Lower leg skin (tissue), 3 donors: ENCODE data around the gene MAPKAPK2.

ENCODE experiments used
- POLR2A ChIP-seq, 2 donors: fragments of 450-650 bp; IDR thresholded peaks; one replicate each; pipeline ENCODE4 v1.6.1; 2016 to 2017; ENCODE audit warnings: antibody characterized with exemption in 2 of 2, mild to moderate bottlenecking in 1 of 2, moderate library complexity in 1 of 2
- TF ChIP-seq, protein P1 (sequence below), 3 donors: fragments of 450-650 bp; IDR thresholded peaks; one replicate each; pipeline ENCODE4 v1.5.1; 2016; ENCODE audit warnings: antibody characterized with exemption in 3 of 3, mild to moderate bottlenecking in 3 of 3, moderate library complexity in 2 of 3

- TF ChIP-seq, protein P1, sequence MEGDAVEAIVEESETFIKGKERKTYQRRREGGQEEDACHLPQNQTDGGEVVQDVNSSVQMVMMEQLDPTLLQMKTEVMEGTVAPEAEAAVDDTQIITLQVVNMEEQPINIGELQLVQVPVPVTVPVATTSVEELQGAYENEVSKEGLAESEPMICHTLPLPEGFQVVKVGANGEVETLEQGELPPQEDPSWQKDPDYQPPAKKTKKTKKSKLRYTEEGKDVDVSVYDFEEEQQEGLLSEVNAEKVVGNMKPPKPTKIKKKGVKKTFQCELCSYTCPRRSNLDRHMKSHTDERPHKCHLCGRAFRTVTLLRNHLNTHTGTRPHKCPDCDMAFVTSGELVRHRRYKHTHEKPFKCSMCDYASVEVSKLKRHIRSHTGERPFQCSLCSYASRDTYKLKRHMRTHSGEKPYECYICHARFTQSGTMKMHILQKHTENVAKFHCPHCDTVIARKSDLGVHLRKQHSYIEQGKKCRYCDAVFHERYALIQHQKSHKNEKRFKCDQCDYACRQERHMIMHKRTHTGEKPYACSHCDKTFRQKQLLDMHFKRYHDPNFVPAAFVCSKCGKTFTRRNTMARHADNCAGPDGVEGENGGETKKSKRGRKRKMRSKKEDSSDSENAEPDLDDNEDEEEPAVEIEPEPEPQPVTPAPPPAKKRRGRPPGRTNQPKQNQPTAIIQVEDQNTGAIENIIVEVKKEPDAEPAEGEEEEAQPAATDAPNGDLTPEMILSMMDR (IDR thresholded peaks at IDR 0.05) = no peak
- TF ChIP-seq POLR2A (IDR thresholded peaks at IDR 0.05) = no peak
Measured at GRCh38 chr1:206782448-206782847, 97.7 kb downstream of the MAPKAPK2 start.
